ENCODE measurements around the gene COL13A1.

The COL13A1 gene

DNA sequence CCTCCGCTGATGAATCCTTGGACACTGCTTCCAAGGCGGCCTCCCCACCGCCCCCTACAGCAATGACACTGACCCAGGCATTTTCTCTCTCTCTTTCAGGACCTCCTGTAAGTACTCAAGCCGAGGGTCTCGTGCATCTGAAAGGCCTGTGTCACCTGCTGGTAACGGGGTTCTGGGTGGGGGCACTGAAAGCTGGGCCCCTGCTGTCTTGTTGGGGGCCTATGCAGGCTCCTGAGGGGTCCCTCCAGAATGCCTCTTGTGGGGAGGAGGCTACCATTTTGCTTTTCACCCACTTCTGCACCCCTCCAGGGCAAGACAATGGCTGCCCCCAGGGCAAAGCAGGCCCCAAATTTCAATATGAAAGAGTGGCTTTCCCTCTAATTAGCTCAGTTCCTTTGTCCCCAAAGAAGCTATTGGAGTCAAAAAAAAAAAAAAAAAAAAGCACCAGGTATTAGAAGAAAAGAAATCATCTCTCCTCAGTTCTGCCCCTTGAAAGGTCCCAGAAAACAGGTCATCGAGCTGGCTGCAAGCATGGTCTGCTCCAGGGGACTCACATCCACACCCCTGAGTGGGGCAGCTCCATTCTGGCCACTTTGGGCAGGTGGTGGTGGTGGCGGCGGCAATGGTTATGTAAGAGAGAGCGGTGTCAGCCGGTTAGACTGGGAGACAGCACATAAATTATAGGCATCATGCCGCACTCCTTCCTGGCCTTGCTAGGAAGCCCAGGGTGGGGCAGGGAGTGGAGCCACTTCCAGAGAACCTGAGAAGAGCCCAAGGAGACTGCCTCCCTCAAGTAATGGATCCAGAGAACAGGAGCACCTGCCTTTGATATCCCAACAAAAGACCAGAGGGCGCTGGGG lies 66.2 kb downstream of the COL13A1 start:
- no peak for DNase-seq (ENCODE audit: low spot score)

DNA sequence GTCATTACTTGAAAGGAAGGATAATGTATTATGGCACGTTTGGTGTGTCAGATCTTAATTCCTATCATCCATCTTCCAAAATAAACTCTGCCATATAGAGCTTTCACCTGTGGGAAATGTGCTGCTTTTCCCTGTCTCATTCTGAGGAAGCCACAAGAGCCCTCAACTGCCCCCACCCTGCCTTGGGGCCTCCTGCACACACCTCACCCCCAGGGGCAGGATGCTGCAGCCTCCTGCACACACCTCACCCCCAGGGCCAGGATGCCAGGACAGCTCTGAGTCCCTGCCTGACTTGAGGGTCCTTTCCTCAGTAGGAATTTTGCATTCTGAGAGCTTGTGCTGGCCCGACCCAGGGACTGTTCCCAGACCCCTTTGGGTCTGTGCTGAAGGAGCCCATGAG lies 67.1 kb downstream of the COL13A1 start:
- DNase-seq (ENCODE audit: low spot score), result no peak

DNA sequence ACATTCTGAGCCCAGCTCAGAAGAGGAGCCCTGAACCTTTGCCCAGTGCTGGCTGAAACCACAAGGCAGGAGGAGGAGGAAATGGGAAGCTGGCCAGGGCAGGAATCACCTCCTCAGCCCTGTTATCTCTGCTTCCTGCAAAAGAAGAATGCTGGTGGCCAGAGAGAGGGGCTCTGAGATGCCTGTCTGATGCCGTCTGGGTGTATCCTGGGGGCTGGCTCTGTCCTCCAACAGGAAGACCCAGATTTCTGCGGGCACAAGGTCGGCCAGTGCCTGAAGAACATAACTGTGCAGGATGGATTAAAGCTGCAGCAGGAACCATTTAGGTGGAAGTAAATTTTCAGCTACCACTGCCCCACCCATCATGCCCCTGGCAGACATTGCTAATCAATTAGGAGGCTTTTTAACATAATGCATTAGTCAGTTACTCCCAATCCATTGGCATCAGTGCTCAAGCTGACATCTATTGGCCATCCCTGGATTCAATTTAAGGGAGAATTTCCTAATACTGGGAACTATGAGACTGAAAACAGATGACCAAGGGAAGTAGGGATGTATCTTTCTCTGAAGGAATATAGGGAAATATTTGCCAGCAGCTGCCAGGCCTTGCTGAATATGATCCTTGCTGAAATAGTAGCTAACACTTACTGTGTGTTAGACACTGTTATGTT lies 67.7 kb downstream of the COL13A1 start:
- no peak for DNase-seq (ENCODE audit: low spot score)

DNA sequence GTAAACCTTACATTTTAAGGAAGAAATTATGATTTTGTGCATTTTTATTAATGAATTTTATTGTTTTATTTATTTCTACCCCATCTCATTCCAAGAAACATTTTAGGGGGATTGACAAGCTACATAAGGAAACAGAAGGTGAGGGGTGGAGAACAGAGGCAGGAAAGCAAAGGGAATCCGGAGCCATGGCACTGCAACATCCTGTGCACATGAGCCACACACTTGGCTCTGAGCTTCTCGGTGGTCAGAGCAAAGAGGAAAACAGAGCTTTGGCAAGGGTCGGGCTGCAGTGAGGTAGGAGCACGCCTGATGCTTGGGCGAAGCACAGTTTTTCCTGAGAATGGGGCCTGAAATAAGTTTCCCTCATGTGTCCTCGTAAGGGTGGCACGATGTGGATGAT lies 68.9 kb downstream of the COL13A1 start:
- no peak for DNase-seq (ENCODE audit: low spot score)

DNA sequence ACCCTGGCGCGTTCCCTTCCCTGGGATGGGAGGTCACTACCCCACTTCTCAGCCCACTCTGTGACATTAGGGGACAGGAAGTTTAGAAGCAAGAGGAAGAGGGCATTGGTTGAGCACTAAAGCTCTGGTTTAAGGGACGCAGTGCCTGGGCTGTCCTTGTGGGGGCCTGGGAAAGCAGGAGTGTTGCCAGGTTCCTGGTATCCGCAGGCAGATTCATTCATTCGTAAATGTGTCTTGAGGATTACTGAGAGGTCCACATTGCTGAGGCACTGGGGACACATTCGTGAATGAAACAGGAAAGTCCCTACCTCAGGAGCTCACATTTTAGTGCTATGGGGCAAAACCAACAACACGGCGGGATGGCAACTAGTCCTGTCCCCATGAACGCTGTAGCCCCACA lies 69.4 kb downstream of the COL13A1 start:
- DNase-seq (ENCODE audit: low spot score), result no peak

DNA sequence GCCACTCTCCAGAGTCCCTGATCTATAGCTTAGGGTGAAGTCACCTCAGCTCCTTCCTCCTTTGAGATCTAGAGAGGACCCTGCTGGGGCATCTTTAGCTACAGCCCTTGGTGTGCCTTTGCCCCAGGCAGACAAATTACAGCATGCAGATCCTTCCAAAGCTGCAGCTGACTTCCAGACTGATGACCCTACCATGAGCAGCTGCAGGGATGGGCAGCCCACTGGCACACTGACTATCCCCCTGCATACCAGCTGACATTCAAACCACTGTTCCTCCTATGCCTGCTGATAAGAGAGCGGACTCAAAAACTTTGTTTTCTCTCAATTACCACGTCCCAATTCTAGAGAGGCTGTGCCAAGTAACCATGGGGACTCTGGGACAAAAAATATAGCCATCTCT lies 70.6 kb downstream of the COL13A1 start:
- no peak for DNase-seq (ENCODE audit: low spot score)

DNA sequence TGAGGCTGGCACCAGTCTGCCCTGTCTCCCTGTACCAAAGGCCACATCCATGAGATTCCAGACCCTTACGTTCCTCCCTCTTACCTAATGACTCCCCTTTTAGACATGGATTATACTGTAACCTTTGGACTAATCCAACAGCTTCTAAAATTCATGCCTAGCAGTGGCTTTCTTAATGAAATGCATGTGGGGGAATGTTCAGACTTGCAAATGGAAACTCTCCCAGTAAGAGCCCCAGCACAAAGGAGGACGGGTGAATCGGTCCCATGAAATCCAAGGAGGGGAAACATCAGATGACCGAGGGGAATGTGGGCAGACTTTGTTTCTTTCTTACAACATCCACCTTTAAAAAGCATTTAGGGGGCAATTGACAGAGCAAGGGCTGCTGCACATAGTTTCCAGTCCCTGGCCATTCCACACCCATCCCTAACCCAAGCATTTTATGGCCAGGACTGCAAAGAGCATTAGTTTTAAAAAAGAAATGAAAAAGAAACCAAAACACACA lies 71.5 kb downstream of the COL13A1 start:
- no peak for DNase-seq (ENCODE audit: low spot score)

DNA sequence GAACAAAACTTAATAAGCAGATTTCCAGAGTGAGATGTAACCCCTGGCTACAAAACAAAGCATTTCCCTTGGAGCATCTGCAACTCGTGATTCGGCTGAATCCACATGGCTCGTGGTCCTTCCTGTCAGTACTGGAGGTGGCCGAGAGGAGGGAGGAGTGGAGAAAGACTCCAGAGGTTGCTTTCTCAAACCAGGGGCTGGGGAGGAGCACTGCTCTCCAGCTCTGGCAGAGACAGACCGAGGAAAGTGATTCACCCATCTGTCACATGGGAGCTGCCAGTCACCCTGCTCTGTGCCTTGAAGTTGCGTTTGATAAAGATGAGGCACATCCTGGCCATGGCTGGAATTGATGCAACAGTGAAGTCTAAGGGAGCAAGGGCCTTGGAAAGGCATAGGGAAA lies 72.7 kb downstream of the COL13A1 start:
- no peak for DNase-seq (ENCODE audit: low spot score)

DNA sequence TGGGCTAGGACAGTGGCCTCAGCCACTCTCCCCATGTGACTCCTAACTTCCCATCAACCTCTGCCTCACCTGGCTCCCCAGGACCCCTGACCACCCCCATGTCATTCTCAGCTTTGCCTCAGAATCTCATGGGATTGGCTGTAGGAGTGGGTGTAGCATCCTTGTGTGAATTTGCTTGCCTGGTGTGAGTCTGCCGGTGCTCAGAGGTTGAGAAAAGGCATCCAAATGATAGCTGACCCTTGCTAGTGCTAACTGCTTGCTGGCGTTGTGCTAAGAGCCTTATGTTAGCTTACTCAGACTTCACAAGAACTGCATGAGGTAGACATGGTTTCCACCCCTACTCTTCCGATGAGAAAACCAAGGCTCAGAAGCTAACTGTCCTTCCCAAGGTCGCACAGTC lies 74.2 kb downstream of the COL13A1 start:
- DNase-seq (ENCODE audit: low spot score), result no peak

DNA sequence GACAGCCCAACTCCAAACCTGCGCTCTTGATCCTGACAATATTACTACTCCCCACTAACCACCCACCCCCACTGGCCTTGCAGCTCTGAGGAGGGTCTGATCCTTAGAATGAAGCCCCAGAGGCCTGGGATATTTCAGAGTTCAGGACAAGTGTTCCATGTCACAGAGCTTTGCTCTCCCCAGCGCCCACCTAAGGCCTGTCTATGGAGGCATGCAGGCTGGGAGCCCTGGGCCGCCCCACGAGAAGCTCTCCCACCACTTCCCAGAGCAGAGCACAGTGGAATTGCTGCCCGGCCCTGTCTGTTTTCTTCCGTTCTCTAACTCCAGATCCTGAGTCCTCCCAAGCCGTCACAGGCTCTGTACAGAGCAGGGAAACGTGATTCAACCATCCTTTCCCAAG lies 74.6 kb downstream of the COL13A1 start:
- no peak for DNase-seq (ENCODE audit: low spot score)

DNA sequence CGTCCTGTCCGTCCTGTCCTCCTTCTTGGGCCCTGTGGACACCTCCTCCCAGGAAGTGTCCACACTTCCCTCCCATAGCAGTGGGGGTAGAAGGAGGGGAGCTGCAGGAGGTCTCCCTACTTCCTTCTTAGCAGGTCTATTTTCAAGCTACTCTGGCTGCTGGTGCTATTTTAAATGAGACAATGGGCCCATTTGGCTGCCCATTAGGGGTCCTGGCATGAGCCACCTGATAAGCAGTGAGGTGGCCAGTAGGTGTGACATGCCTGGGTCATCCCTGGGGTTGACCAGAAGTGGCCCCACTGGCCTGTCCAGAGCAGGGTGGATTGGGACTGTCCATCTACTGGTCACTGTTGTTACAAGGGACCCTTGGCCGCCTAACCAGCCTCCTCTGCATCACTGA lies 75.2 kb downstream of the COL13A1 start:
- no peak for DNase-seq (ENCODE audit: low spot score)

DNA sequence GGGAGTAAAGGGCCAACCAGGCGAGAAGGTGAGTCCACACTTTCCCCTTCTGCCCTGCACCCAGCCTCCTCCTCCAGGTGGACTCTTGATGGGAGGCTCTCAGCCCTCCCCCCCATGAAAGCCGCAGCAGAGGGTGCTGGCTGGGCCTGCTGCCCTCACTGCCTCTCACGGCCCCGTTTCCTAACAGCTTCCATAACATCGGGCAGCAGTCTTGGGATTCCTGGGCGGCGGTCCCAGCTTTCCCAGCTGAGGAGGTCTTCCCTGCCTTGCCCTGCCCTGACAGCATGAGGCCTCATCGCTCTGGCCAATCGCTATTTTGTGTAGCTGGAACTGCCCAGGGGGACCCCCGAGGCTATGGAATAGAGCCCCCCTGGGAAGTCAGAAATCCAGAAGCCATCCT lies 76.3 kb downstream of the COL13A1 start:
- no peak for DNase-seq (ENCODE audit: low spot score)

DNA sequence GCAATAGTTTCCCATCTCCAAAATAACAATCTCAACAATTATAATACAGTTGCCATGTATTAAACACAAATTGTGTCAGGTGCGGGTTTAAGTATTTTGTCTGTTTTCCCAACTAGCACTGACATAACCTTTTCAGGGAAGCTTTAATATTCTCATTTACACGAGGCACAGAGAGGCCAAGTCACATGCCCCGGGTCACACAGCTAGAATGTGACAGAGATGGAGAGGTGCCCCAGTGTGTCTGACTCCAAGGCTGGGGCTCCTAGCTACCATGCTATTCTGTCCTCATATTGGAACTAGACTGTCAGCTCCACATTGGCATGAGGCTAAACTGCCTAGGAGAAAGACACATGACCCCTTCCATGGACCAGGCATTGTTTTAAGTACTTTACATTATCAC lies 77.2 kb downstream of the COL13A1 start:
- no peak for DNase-seq (ENCODE audit: low spot score)

DNA sequence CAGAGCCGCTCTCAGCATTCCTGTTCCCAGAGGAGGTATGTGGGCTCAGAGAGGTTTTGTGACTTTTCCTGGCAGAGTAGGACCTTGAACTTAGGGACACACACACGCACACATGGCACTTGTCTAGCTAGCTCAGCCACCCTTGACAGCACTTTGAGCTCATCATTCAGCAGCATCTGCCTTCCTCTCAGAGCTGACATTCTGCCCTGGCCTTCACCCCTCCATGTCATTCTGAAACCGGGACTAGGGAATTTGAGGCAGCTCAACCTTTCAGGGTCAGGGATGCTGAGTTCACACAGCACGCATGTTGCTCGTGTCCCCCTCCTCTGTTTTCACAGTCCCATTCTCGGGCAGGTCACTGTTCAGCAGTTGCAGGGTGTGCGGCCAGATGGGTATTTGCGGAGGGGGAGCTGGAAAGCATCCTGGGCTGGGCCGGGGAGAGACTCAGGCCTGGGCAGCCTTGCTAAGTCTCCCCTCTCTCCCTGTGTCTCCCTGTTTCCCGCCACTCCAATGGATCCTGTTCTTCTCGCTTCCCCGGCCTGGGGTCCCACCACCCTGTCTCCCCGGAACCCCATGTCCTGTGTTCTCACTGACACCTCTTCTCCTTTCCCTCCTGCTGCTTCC lies 78.0 kb downstream of the COL13A1 start:
- no peak for DNase-seq (ENCODE audit: low spot score)

DNA sequence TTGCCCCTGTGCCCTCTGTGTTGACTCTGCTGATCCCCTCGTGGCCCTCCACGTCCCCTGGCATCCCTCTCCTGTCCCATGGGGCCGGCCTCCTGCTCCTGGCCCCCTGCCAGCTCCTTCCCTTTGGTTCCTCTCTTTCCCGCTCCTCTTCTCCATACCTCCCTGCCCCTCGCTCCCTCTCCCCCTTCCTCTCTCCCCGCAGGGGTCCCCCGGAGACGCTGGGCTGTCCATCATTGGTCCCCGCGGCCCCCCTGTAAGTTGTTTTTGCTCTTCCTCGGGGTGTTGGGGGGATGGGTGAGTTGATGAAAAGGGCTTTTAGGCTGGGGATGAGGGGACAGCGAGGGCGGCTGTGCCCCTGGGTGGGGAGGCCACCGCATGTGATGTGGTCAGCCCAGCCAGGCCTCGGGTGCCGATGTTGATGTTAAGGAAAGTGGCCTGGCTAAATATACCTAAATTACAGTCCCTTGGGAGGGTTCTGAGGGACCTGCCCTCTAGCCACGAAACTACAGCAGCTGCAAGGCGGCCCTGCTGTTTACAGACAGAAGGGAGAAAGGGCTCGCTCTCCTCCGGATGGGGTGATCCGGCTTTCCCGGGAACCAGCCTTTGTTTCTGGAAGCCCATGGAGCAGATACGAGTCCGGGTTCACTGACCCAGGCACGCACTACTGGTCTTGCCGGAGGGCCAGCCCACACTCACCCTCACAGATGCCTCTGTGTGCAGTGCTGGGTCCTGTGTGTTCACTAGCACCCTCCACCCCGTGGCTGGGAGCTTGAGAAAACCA lies 78.8 kb downstream of the COL13A1 start:
- no peak for DNase-seq (ENCODE audit: low spot score)

DNA sequence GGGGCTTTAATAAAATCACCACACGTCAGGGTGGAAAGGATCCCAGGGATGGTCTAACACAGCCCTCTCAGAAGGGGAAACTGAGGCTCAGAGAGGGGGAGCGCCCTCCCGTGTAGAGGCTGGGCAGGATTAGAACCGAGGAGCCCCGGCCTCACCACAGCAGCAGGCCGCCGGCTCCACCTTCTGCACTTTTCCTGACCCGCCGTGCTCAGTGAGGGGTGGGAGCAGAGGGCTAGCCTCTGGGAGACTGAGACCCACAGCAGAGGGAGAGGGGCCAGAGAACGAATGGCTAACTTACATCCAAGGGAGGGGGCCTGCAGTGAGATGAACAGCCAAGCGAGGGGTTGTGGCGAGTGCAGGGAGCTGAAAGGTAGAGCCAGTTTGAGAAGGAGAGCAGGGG lies 79.5 kb downstream of the COL13A1 start:
- no peak for DNase-seq (ENCODE audit: low spot score)

DNA sequence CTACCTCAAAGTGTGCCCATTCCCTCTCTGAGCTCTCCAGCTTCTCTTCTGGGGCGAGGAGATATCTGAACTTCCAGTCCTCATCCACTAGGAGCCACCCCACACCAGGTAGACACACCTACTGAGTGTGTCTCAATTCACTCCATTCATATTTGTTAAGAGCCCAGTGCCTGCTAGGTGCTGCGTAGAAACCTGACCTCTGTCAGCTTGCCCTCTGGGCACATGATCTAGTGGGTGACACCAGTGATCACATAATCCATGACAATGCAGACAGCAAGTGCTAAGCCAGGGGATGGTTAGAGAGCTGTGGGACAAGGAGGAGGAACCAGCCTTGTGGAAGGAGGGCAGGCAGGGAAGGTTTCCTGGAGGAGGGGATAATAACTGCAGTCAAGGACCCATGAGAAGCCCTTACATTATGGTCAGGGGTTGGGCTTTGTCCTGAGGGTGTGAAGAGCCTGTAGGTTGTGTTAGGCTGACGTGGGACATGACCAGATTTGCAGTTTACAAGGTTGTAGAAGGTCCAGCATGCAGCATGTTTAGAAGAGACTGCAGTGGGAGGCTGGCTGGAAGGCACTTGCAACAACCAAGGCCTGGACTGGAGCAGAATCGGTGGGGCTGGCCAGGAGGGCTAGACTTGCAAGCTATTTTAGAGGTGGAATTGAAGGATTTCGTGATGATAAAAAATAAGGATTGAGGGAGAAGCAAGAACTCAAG lies 81.8 kb downstream of the COL13A1 start:
- DNase-seq (ENCODE audit: low spot score), result no peak

DNA sequence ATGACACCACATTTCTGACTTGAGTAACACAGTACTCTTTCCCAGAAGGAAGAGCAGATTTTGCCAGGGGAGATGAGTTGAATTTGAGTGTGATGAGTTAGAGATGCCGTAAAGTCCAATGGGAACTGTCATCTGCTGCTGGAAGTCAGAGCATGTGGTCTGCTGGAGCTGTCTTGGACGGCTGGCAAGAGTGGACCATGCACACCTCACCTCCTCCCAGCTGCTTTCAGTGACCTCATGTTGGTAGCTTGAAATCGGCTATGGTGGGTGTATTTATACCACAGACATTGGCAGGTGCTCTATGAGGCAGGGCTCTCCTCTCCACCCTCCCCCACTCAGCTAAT lies 82.3 kb downstream of the COL13A1 start:
- DNase-seq (ENCODE audit: low spot score), result no peak

DNA sequence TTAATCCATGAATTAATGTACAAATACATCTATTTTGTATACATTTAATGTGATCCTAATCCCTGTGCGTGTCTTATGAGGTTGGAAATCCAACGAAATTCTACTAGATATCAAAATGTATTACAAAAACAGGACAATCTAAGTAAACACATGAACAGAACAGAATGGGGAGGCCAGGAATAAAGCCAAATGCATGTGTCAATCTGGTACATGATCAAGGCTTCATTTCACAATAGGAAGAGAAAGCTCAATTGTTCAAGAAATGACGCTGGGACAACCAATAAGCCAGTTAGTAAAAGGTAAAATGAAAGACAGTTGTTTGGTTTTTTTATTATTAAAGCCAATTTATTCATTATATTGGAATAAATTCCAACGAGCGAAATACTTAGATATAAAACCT lies 83.0 kb downstream of the COL13A1 start:
- peak; percentile 87 for DNase-seq (ENCODE audit: low spot score)

DNA sequence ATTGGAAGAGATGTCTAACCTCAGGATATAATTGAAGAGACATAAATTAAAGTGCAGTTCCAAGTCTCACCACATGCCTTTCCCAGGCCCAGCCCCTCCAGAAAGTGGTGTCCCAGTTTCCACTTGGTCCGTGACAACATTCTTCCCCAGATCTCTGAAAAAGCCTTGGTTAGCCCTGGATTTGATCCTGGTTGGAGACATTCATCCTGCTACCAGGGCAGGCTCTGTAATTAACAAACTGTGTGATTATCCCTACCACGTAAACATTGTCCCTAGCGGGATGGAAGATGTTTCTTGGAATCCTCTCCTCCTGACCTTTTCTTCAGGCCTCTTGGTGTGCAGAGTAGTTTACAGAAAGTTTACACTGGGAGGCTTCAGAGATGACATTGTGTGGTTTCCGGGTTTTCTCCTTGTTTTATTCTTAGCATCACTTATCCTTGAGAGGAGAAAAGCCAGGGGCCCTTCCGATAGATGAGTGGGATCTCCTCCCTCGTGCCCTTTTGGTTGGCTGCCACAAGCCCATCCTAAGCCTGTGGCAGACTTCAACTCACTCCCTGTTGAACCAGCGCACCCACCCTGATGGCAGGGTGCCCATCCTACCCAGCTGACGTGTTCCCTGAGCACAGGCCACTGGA lies 83.8 kb downstream of the COL13A1 start:
- DNase-seq (ENCODE audit: low spot score), result peak; percentile 12

DNA sequence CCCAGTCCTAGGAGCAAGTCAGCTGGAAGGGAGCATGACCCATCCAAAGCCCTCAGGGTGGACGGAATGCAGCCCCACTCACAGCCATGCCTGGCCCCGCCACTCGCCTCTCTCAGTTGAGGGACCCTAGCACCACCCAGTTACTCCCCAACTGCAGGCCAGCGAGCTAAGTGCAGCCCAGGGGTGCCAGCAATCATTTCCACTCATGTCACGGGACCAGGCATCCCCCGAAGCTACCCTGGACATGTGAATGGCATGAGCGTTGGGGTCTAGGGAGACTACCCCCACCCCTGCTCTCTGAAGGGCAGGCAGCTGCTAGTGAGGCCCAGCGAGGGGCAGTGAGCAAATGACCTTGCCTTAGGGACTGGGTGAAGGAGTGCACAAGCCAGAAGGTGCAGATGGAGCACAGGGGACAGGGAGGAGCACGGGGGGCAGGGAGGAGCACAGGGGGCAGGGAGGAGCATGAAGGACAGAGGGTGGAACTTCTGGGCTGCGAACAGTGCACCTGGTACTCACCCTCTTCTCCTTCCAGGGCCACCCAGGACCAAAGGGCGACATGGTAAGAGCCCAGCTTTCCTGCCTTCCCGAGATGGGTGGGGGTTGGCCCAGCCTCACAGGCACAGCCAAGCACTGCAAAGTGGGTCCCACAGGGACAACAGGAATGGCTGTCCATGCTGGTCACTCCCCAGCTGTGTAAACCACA lies 87.3 kb downstream of the COL13A1 start:
- no peak for DNase-seq (ENCODE audit: low spot score)
